ENCODE data around the gene EMILIN2.
A peak's percentile ranks its signal among the peaks of the same experiment; 100 is the strongest.
"Not testable (repeated sequence)": the region's sequence is repeated elsewhere in the genome, so short reads cannot be mapped to it uniquely, and the experiment has no call there.

EMILIN2 gene

DNA sequence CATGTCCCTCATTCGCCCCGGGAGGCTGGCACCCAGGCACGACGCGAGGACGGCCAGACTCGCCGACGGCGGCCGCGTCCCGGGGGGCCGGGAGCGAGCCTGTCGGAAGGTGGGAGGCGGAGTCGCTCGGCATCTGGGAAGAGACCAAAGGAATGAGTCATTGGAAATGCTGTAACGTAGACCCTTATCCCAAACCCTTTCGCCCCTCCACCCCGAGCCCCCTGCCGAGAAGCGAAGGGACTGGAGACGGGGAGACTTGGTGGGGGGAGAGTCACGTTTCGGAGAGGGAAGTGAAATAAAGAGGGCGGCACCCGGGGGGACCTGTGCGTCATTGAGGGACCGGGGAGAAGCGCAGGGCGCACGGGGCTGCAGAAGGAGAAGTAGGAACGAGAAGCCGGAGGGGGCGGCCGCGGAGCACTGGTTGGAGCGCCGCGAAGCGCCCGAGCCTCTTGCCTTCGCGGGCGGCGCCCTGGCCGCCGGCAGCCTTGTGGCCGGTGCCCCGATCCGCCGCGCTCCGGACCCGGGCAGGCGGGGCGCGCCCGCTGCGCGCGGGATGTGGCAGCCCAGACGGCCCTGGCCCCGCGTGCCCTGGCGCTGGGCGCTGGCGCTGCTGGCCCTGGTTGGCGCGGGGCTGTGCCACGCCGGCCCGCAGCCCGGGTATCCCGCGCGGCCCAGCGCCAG lies at the start of gene EMILIN2:
TSS of gene EMILIN2 (plus strand) at position 371 of the 681 bp plus-strand sequence. CDS start at position 554, 183 bp downstream.
- no peak within 1 kb of the TSS for H3K27ac ChIP-seq
- TF ChIP-seq, protein P1, sequence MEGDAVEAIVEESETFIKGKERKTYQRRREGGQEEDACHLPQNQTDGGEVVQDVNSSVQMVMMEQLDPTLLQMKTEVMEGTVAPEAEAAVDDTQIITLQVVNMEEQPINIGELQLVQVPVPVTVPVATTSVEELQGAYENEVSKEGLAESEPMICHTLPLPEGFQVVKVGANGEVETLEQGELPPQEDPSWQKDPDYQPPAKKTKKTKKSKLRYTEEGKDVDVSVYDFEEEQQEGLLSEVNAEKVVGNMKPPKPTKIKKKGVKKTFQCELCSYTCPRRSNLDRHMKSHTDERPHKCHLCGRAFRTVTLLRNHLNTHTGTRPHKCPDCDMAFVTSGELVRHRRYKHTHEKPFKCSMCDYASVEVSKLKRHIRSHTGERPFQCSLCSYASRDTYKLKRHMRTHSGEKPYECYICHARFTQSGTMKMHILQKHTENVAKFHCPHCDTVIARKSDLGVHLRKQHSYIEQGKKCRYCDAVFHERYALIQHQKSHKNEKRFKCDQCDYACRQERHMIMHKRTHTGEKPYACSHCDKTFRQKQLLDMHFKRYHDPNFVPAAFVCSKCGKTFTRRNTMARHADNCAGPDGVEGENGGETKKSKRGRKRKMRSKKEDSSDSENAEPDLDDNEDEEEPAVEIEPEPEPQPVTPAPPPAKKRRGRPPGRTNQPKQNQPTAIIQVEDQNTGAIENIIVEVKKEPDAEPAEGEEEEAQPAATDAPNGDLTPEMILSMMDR (IDR thresholded peaks at IDR 0.05), result no peak
- no peak for TF ChIP-seq ZFX (IDR thresholded peaks at IDR 0.05; ENCODE audit: borderline replicate concordance)

DNA sequence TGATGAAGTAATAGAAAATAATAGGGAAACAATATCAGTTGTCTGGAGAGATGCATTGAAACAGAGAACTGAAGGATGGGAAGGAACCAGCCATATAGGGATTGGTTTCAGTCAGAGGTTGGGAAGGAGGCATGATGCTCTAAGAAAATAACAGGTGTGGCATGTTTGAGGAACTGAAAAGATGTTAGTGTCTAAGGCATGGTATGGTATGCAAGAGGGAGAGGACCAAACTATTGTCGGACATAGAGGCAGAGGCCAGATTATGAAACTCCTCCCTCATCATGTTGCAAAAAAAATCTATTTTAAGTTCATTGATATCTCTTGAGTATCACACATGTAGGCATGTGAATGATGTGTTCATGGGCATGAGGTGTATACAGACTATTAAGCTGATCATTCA lies 48.9 kb upstream of the EMILIN2 start:
- no peak overlapping the region for H3K27ac ChIP-seq
- TF ChIP-seq ZFX (IDR thresholded peaks at IDR 0.05; ENCODE audit: borderline replicate concordance), result no peak
- TF ChIP-seq, protein P1 (IDR thresholded peaks at IDR 0.05), result no peak

GRCh38 chr18:2799369-2799768 lies 47.4 kb upstream of the EMILIN2 start:
- no peak for TF ChIP-seq ZFX (IDR thresholded peaks at IDR 0.05; ENCODE audit: borderline replicate concordance)
- TF ChIP-seq, protein P1 (IDR thresholded peaks at IDR 0.05), result no peak
- H3K27ac ChIP-seq, result peak overlapping the region; percentile 28

DNA sequence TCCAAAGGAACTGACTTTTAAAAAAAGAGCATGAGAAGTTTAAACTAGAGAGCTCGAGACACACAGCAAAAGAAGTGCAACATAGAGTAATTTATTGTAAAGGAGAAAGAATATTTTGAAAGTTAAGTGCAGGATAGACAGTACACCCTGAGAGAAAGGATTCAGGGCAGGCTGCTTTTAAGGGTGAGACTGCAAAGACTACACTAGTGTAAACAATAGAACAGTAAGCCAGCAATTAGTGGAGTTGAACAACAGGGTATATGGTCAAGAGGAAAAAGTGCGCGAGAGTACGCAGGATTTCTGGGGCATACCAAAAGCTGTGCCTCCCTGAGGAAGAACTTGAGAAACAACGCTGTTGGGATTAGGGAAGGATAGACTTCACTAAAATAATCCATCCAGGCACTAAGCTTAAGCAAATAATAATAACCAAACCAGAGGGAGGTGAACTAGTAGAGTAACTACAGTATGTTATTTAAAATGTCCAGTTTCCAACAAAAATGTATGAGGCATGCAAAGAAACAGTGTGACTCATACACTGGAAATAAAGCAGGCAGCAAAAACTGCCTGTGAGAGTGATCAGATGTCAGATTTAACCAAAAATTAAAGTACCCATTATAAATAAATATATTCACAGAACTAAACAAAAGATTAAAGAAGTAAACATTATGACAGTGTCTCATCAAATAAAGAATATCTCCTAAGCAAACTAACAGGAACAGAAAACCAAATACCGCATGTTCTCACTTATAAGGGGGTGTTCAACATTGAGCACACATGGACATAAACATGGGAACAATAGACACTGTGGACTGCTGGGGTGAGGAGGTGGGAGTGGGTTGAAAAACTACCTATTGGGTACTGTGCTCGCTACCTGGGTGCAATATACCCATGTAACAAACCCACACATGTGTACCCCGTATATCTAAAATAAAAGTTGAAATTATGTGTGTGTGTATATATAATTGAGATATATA lies 40.5 kb upstream of the EMILIN2 start:
- H3K27ac ChIP-seq, result peak overlapping the region; percentile 25

GRCh38 chr18:2808640-2809039 lies 38.2 kb upstream of the EMILIN2 start:
- not testable (repeated sequence) for H3K27ac ChIP-seq

More for the DNA sequence above, 40.5 kb upstream of the EMILIN2 start:
- TF ChIP-seq ZFX (IDR thresholded peaks at IDR 0.05; ENCODE audit: borderline replicate concordance), result no peak
- TF ChIP-seq, protein P1 (IDR thresholded peaks at IDR 0.05), result no peak

GRCh38 chr18:2809666-2810183 lies 37.1 kb upstream of the EMILIN2 start:
- H3K27ac ChIP-seq, result not testable (repeated sequence)

GRCh38 chr18:2811416-2811815 lies 35.4 kb upstream of the EMILIN2 start:
- no peak overlapping the region for H3K27ac ChIP-seq
- TF ChIP-seq, protein P1 (IDR thresholded peaks at IDR 0.05), result no peak
- TF ChIP-seq ZFX (IDR thresholded peaks at IDR 0.05; ENCODE audit: borderline replicate concordance), result no peak

- H3K27ac ChIP-seq, result no peak overlapping the region
- TF ChIP-seq, protein P1 (IDR thresholded peaks at IDR 0.05), result no peak
- no peak for TF ChIP-seq ZFX (IDR thresholded peaks at IDR 0.05; ENCODE audit: borderline replicate concordance)
Measured at GRCh38 chr18:2814928-2815327, 31.9 kb upstream of the EMILIN2 start.

Measured in 22Rv1 (cell line).